Fibroblast of peridontal ligament (primary cell): ENCODE measurements around the gene TNFRSF17.
A peak's percentile ranks its signal among the peaks of the same experiment; 100 is the strongest.
"Not testable (repeated sequence)": the region's sequence is repeated elsewhere in the genome, so short reads cannot be mapped to it uniquely, and the experiment has no call there.

Experiments
- DNase-seq: peaks from one replicate; pipeline ENCODE4 v3.0.0-alpha.2; 2010; ENCODE audit errors: extremely low read depth

TNFRSF17 gene

GRCh38 chr16:11970292-11970691 is 5.3 kb downstream of the TNFRSF17 start:
- DNase-seq: not testable (repeated sequence)

- DNase-seq: no peak
Measured at GRCh38 chr16:11972128-11972527, 7.1 kb downstream of the TNFRSF17 start.

- no peak for DNase-seq
Measured at GRCh38 chr16:11973070-11973469, 8.1 kb downstream of the TNFRSF17 start.

GRCh38 chr16:11976850-11977375 is 11.9 kb downstream of the TNFRSF17 start:
- no peak for DNase-seq

DNA sequence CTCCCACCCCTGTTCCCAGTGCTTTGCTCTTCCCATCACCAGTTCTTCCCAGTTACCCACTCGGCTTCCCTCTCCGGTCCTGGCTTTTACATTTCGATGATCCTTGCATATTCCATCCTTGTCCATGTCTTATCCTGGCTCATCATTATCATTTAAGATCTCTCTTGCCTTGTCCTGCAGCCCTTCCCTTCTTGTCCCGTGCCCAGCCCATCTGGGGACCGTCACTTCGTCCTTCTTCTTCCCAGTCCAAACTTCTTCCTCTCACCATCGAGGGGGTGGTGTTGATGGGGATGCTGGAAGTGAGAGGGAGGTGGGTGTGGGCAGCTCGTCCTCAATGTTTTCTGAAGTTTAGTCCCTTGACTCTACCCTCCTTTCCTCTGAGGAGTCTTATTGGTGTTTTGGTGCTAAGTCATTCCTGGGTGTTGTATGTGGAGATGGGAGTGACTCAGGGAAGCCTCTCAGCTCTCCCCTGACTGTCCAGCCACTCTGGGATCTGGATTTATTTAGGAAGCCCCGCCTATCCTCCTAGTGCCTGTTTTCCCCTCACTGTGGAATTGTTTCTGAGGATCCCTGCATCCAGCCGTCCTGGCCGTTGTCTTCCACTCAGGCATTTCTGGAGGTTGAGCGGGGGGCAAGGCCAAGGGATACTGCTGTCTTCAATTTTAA is 12.5 kb downstream of the TNFRSF17 start:
- peak; percentile 88 for DNase-seq

DNA sequence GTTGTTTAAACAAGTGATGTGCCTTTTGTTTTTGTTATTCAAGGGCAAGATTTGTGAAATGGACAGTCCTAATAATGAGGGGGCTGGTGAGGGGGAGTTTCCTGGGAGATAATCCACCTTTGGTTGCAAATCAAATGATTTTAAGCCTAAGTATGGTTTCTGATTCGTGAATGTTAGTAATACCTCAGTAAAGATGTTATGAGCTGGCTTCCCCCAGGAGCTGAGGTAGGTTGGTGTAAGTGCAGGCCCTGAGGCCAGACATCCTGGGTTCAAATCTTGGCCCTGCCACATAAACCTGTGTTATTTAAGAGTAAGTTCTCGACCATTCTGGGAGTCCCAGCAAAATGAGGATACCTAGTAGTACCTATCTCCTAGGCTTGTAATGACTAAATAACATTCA is 13.1 kb downstream of the TNFRSF17 start:
- DNase-seq: no peak

DNA sequence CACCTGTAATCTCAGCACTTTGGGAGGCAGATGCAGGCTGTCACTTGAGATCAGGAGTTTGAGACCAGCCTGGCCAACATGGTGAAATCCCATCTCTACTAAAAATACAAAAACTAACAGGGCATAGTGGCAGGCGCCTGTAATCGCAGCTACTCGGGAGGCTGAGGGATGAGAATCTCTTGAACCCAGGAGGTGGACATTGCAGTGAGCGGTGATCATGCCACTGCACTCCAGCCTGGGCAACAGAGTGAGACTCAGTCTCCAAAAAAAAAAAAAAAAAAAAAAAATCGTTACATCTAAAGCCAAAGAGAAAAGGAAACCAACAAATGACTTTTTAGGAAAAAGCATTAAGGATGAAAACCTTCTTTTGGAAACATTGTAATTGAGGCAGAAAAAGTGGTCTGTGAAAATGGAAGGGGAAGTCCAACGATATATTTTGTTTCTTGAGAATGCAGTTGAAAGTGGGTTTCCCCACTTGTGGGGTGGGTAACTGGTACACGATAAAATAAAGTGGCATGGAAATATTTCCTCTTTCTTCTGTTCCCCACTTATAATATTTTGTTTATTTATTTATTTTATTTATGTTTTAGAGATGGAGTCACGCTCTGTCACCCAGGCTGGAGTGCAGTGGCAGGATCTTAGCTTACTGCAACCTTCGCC is 14.1 kb downstream of the TNFRSF17 start:
- no peak for DNase-seq

- DNase-seq: no peak
Measured at GRCh38 chr16:11980136-11980844, 15.3 kb downstream of the TNFRSF17 start.

GRCh38 chr16:11985250-11985649 is 20.2 kb downstream of the TNFRSF17 start:
- DNase-seq: no peak

DNA sequence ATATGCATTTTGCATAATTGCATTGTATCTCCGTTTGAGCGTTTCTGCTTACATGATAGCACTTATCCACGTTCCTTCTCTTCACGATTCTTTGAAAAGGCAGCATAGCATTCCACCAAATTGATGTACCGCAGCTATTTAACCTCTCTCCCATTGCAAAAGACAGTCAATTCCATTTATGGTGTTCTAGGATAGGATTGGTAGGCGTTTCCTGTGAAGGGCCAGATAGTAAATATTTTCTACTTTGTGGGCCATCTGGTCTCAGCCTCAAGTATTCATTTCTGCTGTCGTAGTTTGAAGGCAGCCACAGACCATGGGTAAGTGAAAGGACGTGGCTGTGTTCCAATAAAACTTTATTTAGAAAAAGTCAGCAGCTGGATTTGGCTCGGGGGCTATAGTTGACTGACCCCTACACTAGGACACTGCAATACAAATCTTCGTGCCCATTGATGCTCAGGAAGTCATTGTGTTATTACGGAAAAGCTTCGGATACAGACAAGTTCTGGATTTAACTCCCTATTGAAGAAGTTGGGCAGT is 21.6 kb downstream of the TNFRSF17 start:
- DNase-seq: no peak

- no peak for DNase-seq
Measured at GRCh38 chr16:11988258-11988978, 23.4 kb downstream of the TNFRSF17 start.

- DNase-seq: no peak
Measured at GRCh38 chr16:11990702-11991390, 25.8 kb downstream of the TNFRSF17 start.

DNA sequence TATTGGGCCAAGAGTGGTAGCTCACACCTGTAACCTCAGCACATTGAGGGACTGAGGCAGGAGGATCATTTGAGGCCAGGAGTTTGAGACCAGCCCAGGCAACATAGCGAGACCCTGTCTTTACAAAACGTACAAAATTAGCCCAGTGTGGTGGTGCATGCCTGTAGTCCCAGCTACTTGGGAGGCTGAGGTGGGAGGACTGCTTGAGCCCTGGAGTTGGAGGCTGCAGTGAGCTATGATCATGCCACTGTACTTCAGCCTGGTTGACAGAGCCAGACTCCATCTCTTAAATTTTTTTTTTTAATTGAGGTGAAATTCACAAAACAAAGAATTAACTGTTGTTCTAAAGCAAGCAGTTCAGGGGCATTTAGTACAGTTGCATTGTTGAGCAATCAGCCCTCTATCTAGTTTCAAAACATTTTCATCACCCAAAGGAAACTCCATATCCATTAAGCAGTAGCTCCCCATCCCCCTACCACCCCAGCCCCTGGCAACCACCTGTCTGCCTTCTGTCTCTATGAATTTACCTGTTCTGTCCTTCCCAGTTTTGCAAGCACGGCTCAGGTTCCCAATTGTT is 27.1 kb downstream of the TNFRSF17 start:
- DNase-seq: no peak

DNA sequence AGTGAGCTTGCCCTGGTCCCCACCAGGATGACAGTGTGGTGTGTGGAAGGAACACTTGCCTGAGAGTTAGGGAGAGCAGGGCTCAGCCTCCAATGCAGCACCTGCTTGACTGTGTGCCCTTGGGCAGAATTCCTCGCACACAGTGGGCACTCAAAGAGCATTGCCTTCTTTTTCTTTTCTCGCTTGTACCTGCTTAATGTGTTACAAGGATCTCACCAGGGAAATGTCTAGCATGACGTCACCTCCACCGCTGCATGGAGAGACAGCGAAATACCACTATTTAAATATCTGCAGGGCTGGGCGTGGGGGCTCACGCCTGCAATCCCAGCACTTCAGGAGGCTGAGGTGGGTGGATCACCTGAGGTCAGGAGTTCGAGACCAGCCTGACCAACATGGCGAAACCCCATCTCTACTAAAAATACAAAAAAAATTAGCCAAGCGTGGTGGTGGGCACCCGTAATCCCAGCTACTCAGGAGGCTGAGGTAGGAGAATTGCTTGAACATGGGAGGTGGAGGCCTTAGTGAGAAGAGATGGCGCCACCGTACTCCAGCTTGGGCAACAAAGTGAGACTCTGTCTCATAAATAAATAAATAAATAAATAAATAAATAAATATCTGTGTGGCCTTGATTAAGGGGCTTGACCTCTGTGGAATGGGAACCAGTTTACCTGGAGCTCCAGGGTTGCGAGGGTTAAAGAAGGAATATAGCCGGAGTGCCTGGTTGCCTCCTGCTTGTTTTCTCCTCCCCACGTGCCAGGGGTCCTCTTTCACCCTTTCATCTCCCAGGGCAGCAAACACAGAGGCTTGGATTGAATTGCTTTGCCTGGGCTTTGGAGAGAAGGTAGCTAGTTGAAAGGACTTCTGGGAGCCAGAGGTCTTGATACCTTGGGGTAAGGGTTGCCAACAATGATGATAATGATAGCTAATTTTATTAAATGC is 27.8 kb downstream of the TNFRSF17 start:
- DNase-seq: no peak

GRCh38 chr16:11994143-11995119 is 29.4 kb downstream of the TNFRSF17 start:
- DNase-seq: no peak

GRCh38 chr16:11996433-11997330 is 31.7 kb downstream of the TNFRSF17 start:
- DNase-seq: no peak

DNA sequence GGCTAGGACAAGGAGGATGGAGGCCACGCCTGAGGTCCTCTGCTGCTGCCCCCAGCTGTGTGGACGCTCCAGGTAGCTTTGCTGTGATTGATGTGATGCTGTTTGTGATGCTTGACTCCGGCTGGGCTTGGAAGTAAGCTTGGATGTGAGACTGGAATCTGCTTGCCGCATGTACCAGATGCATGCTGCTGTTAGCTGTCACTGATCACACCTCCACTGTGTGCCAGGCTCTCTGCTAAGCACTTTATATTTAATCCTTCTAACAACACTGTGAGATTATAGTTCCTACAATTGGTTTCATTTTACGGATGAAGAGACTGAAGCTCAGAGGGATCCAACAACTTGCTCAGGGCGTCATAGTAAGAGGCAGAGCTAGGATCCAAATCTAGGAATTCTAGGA is 35.0 kb downstream of the TNFRSF17 start:
- DNase-seq: no peak
